NB4 (cell line): ENCODE results near the gene TRAPPC2.

ENCODE experiments used
- DNase-seq: peaks from one replicate; pipeline ENCODE4 v3.0.0; 2010; ENCODE audit warnings: low read depth
- H3K4me3 ChIP-seq: one replicate; pipeline ENCODE4 v1.5.1; 2011; ENCODE audit warnings: mild to moderate bottlenecking, low read depth, low read length, moderate library complexity
- CTCF ChIP-seq: IDR thresholded peaks from one replicate; pipeline ENCODE4 v1.5.1; 2012; ENCODE audit warnings: low read depth, low read length
- MYC ChIP-seq: IDR thresholded peaks from 2 replicates; pipeline ENCODE4 v1.6.1; 2011; ENCODE audit warnings: low read depth, low read length
- POLR2A ChIP-seq: IDR thresholded peaks from 2 replicates; pipeline ENCODE4 v1.6.1; 2011; ENCODE audit warnings: mild to moderate bottlenecking; ENCODE audit not compliant: insufficient read length; ENCODE audit errors: extremely low read depth
- TF ChIP-seq, protein P1 (sequence below): IDR thresholded peaks from 2 replicates; pipeline ENCODE4 v1.6.1; 2011; ENCODE audit warnings: low read depth, low read length

TRAPPC2 gene

DNA sequence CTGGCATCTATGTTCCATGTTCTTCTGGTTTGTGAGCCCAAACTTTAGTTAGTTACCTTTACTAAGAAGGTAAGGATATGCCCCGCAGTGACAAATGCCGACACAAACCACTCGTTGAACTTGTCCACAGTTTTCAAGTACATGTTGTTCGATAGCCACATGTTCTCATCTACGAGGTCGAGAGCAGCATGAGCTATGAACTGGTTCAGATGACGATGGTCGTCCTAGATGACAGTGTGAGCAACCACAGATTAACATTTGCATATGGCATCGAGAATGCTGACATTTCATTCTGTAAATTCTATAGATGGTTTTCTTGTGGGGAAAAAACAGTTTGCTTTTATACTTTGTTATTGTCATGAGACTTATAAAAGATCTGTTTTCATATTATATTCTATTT is 18.0 kb downstream of the TRAPPC2 start:
- DNase-seq, result no peak
- no peak overlapping the region for H3K4me3 ChIP-seq
- TF ChIP-seq MYC, result no peak
- no peak for TF ChIP-seq POLR2A
- no peak for TF ChIP-seq CTCF
- TF ChIP-seq, protein P1, sequence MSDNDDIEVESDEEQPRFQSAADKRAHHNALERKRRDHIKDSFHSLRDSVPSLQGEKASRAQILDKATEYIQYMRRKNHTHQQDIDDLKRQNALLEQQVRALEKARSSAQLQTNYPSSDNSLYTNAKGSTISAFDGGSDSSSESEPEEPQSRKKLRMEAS, result no peak

DNA sequence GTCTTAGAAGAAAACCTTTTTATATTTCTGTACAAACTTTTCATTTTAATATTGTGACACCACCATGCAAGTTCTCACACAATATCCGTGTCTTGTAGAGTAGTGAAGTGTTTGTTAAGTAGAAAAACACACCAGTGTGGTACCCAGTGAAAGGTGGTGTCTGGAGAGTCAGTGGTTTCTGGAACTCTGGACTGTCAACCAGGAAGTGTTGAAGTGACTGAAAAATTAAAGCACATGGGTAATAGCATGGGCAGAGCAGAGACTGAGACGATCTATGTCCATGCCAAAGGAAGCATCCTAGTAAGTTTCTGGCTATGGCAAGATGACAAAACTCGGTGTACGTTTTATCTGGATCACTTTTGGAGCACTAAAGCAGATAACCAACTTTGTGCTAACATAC is 23.3 kb downstream of the TRAPPC2 start:
- TF ChIP-seq, protein P1, result no peak
- TF ChIP-seq MYC (no peak), POLR2A (no peak), CTCF (no peak)
- H3K4me3 ChIP-seq, result no peak overlapping the region
- no peak for DNase-seq

- TF ChIP-seq CTCF, result no peak
- TF ChIP-seq, protein P1, result no peak
- TF ChIP-seq MYC, result no peak
- no peak for TF ChIP-seq POLR2A
- no peak overlapping the region for H3K4me3 ChIP-seq
- DNase-seq, result no peak
Measured at GRCh38 chrX:13703589-13703988, 30.8 kb downstream of the TRAPPC2 start.

DNA sequence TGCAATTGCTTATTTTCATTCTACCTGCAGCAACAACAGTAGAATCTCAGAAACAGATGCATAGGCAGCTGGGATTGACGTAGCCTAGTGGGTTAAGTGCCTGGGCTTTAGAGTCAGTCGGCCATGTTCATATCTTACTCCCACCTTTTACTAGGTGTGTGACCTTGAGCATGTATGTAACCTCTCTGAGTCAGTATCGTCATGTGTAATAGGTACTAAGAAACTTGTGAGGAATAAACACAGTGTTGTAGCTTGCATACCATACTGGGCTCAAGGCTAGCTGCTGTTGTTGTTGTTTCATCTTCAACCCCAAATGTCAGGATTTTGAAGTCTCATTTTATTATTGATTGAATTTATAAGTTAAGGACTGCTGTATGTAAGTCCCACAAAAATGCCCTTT is 31.3 kb downstream of the TRAPPC2 start:
- TF ChIP-seq CTCF (no peak), MYC (no peak), POLR2A (no peak)
- TF ChIP-seq, protein P1, result no peak
- H3K4me3 ChIP-seq, result no peak overlapping the region
- no peak for DNase-seq

GRCh38 chrX:13702111-13702789 is 32.2 kb downstream of the TRAPPC2 start:
- DNase-seq, result no peak
- TF ChIP-seq, protein P1, result no peak
- TF ChIP-seq POLR2A, result no peak
- TF ChIP-seq MYC, result no peak
- TF ChIP-seq CTCF, result no peak
- H3K4me3 ChIP-seq, result no peak overlapping the region
